HG02571 (cell line): ENCODE results near the gene PDGFRA.

Experiments
- ATAC-seq: cut with Tn5 transposase; IDR thresholded peaks from one replicate; pipeline ENCODE4 v1.9.1; 2021; ENCODE audit warnings: mild to moderate bottlenecking, moderate library complexity; ENCODE audit not compliant: unreplicated experiment

PDGFRA gene

GRCh38 chr4:54254915-54255246 is 25.8 kb downstream of the PDGFRA start:
- no peak for ATAC-seq

- ATAC-seq = no peak
Observed at GRCh38 chr4:54255881-54256280, 26.8 kb downstream of the PDGFRA start.

- ATAC-seq = no peak
Observed at GRCh38 chr4:54256491-54257486, 27.7 kb downstream of the PDGFRA start.

- no peak for ATAC-seq
Observed at GRCh38 chr4:54265366-54265765, 36.3 kb downstream of the PDGFRA start.

- no peak for ATAC-seq
Observed at GRCh38 chr4:54268151-54268550, 39.1 kb downstream of the PDGFRA start.

GRCh38 chr4:54271464-54271863 is 42.4 kb downstream of the PDGFRA start:
- no peak for ATAC-seq

GRCh38 chr4:54272051-54272450 is 43.0 kb downstream of the PDGFRA start:
- ATAC-seq = no peak

GRCh38 chr4:54274264-54274663 is 45.2 kb downstream of the PDGFRA start:
- no peak for ATAC-seq

- ATAC-seq = no peak
Observed at GRCh38 chr4:54274795-54275665, 45.9 kb downstream of the PDGFRA start.

- ATAC-seq = no peak
Observed at GRCh38 chr4:54276641-54277430, 47.7 kb downstream of the PDGFRA start.

- peak; percentile 54 for ATAC-seq
Observed at GRCh38 chr4:54277691-54278090, 48.6 kb downstream of the PDGFRA start.

- ATAC-seq = no peak
Observed at GRCh38 chr4:54278216-54278615, 49.1 kb downstream of the PDGFRA start.

GRCh38 chr4:54281054-54281766 is 52.1 kb downstream of the PDGFRA start:
- no peak for ATAC-seq

- ATAC-seq = no peak
Observed at GRCh38 chr4:54282837-54283236, 53.7 kb downstream of the PDGFRA start.

GRCh38 chr4:54289316-54289715 is 60.2 kb downstream of the PDGFRA start:
- no peak for ATAC-seq

- no peak for ATAC-seq
Observed at GRCh38 chr4:54290980-54291379, 61.9 kb downstream of the PDGFRA start.

- ATAC-seq = no peak
Observed at GRCh38 chr4:54296548-54297203, 67.6 kb downstream of the PDGFRA start.

- no peak for ATAC-seq
Observed at GRCh38 chr4:54308110-54308509, 79.0 kb downstream of the PDGFRA start.

- ATAC-seq = peak; percentile 95
Observed at GRCh38 chr4:54315561-54316538, 86.8 kb downstream of the PDGFRA start.
